C4-2B (cell line): ENCODE data around the gene STAT5B.

Experiments used
- CTCF ChIP-seq: fragments of 450-650 bp; conservative IDR thresholded peaks from 2 replicates; pipeline ENCODE4 v1.5.1; 2017; ENCODE audit warnings: mild to moderate bottlenecking
- ZFX ChIP-seq: fragments of 450-650 bp; IDR thresholded peaks from 2 replicates; pipeline ENCODE4 v1.6.1; 2017

GRCh38 chr17:42188749-42189650 lies 87.2 kb downstream of the STAT5B start:
- TF ChIP-seq CTCF (no peak), ZFX (no peak)
